Measurements from ENCODE around the gene DNAJC4.

Gene DNAJC4

GRCh38 chr11:64203421-64204079, 26.8 kb upstream of the DNAJC4 start:
- no peak for TF ChIP-seq GATA3 (IDR thresholded peaks at IDR 0.05; ENCODE audit: low read depth, low read length)
- TF ChIP-seq GATA2 (IDR thresholded peaks at IDR 0.05; ENCODE audit: low read depth, low read length) = no peak

DNA sequence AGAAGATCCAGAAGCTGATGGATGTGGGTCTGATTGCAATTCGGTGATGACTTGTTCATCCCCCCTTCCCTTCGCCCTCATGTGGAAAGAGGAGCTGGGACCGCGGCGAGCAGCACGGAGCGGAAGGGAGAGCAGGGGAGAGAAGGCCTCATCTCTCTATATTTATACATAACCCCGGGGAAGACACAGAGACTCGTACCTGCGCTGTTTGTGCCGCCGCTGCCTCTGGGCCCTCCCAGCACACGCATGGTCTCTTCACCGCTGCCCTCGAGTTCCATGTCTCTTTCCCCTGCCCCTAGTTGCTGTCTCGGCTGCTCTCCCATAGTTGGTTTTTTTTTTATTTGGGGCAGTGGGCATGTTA, 26.3 kb upstream of the DNAJC4 start:
- TF ChIP-seq GATA2 (IDR thresholded peaks at IDR 0.05; ENCODE audit: low read depth, low read length) (no peak), GATA3 (IDR thresholded peaks at IDR 0.05; ENCODE audit: low read depth, low read length) (no peak)

GRCh38 chr11:64204464-64204989, 25.8 kb upstream of the DNAJC4 start:
- TF ChIP-seq GATA2 (IDR thresholded peaks at IDR 0.05; ENCODE audit: low read depth, low read length) (no peak), GATA3 (IDR thresholded peaks at IDR 0.05; ENCODE audit: low read depth, low read length) (no peak)

GRCh38 chr11:64206457-64207255, 23.7 kb upstream of the DNAJC4 start, which contains the start of gene FERMT3:
FERMT3 (plus strand) TSS chr11:64206721; CDS start chr11:64207365, 644 bp downstream.
- TF ChIP-seq GATA2 (IDR thresholded peaks at IDR 0.05; ENCODE audit: low read depth, low read length) (no peak), GATA3 (IDR thresholded peaks at IDR 0.05; ENCODE audit: low read depth, low read length) (no peak)

- no peak for TF ChIP-seq GATA3 (IDR thresholded peaks at IDR 0.05; ENCODE audit: low read depth, low read length)
- no peak for TF ChIP-seq GATA2 (IDR thresholded peaks at IDR 0.05; ENCODE audit: low read depth, low read length)
Measured at GRCh38 chr11:64207256-64208085, 22.9 kb upstream of the DNAJC4 start.

DNA sequence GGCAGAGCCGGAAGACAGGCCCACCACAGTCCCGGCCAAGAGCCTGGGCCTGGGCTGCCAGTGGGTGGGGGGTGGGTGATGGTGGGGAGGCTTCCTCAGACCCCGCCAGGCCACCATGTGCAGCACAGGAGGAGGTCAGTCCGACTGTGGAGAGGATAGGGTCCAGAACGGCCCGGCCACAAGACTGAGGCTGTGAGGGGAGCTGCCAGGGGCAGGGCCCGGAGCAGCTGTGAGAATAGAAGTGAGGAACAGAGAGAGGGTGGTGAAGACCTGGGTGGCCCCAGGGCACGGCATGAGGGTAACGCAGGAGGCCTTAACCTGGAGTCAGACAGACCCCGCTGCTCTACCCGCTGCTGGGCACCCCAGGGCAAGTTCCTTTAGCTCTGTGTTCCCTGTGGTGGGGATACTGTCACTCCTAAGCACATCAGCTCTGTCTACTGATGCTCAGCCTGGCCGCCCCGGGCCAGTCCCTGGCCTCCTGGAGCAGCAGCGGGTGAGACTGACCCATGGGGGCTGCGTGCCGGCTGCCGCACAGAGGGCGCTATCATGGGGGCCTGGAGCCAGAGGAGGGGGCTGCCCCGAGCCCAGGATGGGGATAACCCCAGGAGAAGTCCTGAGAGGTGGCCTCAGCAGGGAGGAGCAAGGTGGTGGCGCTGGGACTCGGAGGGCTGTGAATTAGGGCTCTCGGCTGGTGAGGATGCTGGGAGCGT, 22.1 kb upstream of the DNAJC4 start:
- TF ChIP-seq GATA3 (IDR thresholded peaks at IDR 0.05; ENCODE audit: low read depth, low read length) = no peak
- no peak for TF ChIP-seq GATA2 (IDR thresholded peaks at IDR 0.05; ENCODE audit: low read depth, low read length)

DNA sequence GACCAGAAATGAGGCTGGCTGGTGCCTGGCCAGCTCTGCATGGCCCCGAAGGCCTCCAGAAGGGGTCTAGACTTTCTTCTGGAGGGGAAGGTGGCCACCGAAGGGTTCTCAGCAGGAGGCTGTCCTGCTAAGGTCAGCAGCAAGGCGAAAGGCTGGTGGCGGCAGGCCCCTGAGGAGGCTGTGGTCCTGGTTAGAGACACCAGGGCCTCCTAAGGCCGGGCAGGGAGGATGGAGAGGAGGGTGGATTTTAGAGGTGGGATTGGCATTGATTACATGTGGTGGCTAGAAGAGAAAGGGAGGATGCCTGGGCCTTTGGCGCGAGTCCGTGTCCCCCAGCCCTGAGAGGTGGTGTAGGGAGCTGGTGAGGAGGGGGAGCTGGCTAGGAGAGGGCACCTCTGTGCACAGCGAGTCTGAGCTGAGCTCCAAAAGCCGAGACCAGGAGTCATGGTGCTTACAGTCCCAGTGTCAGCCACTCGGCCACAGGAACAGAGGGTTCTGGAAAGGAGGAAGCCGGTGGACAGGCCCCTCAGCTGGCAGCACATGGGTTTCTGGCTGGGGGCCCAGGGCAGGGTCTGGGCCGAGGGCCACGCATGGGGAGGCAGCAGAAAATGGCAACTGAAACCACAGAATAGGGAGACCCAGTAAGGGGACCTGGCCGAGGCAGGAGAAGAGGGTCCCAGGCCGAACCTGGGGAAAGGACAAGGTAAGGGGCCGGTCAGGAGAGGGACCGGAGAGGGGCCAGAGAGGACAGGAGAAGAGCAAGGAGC, 21.4 kb upstream of the DNAJC4 start:
- TF ChIP-seq GATA3 (IDR thresholded peaks at IDR 0.05; ENCODE audit: low read depth, low read length) = no peak
- TF ChIP-seq GATA2 (IDR thresholded peaks at IDR 0.05; ENCODE audit: low read depth, low read length) = no peak

- TF ChIP-seq GATA2 (IDR thresholded peaks at IDR 0.05; ENCODE audit: low read depth, low read length) (no peak), GATA3 (IDR thresholded peaks at IDR 0.05; ENCODE audit: low read depth, low read length) (no peak)
Measured at GRCh38 chr11:64209563-64209843, 20.8 kb upstream of the DNAJC4 start.

DNA sequence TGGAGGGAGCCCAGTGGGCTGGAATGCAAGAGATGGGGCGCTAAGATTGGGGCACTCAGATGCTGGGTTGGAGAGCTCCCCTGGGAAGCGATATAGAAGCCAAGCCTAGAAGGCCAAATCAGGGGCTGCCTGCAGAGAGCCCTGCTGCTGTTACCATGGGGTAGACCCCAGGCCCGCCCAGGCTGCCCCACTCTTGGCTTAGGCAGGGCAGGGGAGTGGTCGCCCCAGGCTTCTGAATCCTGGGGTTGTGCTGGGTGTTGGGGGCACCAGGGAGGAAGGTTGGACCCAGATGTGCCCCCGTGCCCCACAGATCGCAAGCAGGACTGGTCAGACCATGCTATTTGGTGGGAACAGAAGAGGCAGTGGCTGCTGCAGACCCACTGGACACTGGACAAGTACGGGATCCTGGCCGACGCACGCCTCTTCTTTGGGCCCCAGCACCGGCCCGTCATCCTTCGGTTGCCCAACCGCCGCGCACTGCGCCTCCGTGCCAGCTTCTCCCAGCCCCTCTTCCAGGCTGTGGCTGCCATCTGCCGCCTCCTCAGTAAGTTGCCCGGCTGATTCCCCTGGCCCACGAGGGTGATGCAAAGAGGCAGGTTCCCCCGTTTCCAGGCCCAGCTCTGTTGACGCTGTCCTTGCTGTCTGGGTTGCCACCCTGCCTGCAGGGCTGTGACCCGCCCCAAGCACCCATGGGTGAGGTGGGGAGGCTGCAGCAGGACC, 19.9 kb upstream of the DNAJC4 start:
- TF ChIP-seq GATA3 (IDR thresholded peaks at IDR 0.05; ENCODE audit: low read depth, low read length) (no peak), GATA2 (IDR thresholded peaks at IDR 0.05; ENCODE audit: low read depth, low read length) (no peak)

DNA sequence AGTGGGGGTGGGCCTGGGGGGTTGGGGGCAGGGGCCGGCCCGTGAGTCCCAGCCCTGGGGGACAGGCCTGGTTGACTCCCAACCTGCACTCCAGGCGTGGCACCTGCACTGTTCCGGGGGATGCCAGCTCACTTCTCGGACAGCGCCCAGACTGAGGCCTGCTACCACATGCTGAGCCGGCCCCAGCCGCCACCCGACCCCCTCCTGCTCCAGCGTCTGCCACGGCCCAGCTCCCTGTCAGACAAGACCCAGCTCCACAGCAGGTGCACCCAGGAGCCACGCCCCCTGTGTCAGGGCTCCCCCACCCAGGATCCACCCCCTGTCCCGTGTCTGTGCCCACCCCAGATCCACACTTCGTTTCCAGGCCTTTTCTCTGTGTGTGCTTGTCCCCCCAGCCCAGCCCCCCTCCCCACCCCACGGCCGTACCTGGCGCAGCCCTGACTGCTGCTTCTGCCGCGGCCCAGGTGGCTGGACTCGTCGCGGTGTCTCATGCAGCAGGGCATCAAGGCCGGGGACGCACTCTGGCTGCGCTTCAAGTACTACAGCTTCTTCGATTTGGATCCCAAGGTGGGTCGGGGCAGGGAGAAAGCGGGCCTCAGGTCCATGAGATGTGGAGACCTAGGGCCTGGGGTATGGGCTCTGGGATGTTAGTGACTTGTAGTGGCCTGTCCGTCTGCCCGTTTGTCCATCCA, 19.0 kb upstream of the DNAJC4 start:
- TF ChIP-seq GATA3 (IDR thresholded peaks at IDR 0.05; ENCODE audit: low read depth, low read length) (no peak), GATA2 (IDR thresholded peaks at IDR 0.05; ENCODE audit: low read depth, low read length) (no peak)

DNA sequence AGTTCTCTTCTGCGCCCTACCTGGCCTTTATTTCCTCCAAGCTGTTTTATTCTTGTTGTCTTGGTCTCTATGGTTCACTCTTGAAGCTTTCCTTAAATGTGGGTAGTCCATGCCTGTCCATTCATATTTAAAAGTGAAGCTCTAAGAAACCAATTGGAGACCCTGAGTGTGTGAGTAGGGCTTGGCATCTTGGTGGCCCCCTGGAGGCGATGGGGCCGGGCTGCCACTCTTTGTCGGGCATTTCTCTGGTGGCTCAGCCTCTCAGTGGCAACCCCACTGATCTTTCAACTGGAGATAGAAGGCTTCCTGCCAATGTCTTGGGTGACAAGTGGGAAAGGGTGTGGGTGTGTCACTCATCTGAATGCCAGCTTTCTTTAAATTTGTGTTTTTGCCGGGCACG, 13.5 kb upstream of the DNAJC4 start:
- no peak for TF ChIP-seq GATA3 (IDR thresholded peaks at IDR 0.05; ENCODE audit: low read depth, low read length)
- no peak for TF ChIP-seq GATA2 (IDR thresholded peaks at IDR 0.05; ENCODE audit: low read depth, low read length)

Data from SH-SY5Y (cell line).